C4-2B (cell line): ENCODE data around the gene FLVCR2.

ENCODE experiments used
- ZFX ChIP-seq: fragments of 450-650 bp; IDR thresholded peaks from 2 replicates; pipeline ENCODE4 v1.6.1; 2017
- TF ChIP-seq, protein P1 (sequence below): fragments of 450-650 bp; conservative IDR thresholded peaks from 2 replicates; pipeline ENCODE4 v1.5.1; 2017; ENCODE audit warnings: mild to moderate bottlenecking

DNA sequence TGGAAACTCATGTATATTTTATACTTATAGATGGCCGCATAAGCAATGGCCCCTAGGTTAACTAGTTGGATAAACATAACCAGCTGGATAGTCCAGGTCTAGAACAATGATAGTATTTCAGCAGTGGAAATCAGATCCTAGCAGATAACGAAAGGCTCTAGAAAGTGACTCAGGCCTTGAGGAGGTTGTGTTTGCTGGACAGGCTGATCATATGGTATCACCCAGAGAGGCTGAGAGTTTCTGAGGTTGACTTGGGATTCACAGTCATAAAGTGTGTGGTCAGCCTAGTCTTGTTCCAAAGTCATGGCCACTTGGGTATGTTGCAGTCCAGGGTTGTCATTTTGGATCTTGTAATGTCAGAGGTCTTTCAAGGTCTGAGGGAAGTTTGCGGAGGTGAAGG, 16.8 kb downstream of the FLVCR2 start:
- TF ChIP-seq, protein P1, sequence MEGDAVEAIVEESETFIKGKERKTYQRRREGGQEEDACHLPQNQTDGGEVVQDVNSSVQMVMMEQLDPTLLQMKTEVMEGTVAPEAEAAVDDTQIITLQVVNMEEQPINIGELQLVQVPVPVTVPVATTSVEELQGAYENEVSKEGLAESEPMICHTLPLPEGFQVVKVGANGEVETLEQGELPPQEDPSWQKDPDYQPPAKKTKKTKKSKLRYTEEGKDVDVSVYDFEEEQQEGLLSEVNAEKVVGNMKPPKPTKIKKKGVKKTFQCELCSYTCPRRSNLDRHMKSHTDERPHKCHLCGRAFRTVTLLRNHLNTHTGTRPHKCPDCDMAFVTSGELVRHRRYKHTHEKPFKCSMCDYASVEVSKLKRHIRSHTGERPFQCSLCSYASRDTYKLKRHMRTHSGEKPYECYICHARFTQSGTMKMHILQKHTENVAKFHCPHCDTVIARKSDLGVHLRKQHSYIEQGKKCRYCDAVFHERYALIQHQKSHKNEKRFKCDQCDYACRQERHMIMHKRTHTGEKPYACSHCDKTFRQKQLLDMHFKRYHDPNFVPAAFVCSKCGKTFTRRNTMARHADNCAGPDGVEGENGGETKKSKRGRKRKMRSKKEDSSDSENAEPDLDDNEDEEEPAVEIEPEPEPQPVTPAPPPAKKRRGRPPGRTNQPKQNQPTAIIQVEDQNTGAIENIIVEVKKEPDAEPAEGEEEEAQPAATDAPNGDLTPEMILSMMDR: no peak
- no peak for TF ChIP-seq ZFX
